HCT116 (cell line): Measurements from ENCODE around the gene PTPRF. TPM values are rescaled to one million over a fixed set of nuclear protein-coding genes. Genes with fewer than 3 reads are reported as not detected.

ENCODE experiments used
- ATAC-seq: fragments of 200-7000 bp; cut with Tn5 transposase; 2 replicates; pipeline ENCODE4 v1.9.1; 2020; ENCODE audit warnings: mild to moderate bottlenecking, moderate library complexity
- BruUV-seq: library from RNA; stranded (reverse); fragments of 400-500 nt; replicated peaks from 2 replicates; lab custom pipeline; 2021; lab: Mats Ljungman, UMichigan
- CTCF ChIA-PET: fragments of 300-600 bp; sonication (Branson Sonifier 250); formaldehyde crosslinking; loops from one replicate; lab custom pipeline; 2021; ENCODE audit warnings: antibody characterized with exemption; lab: Charles Lee
- POLR2A ChIA-PET: fragments of 300-600, 350-600 bp; sonication (Branson Sonifier 250); formaldehyde crosslinking; loops from one replicate; lab custom pipeline; 2021; ENCODE audit warnings: antibody characterized with exemption; lab: Charles Lee
- RAD21 ChIA-PET, 2 experiments: fragments of 300-600 bp; sonication (Branson Sonifier 250); formaldehyde crosslinking; loops; one replicate each; lab custom pipeline; 2023; ENCODE audit warnings: low total read pairs in 2 of 2; ENCODE audit not compliant: uncharacterized antibody in 2 of 2, unreplicated experiment in 2 of 2, low non-redundant PET in 1 of 2; lab: Charles Lee
- DNase-seq: peaks from one replicate; pipeline ENCODE4 v3.0.0-alpha.2; 2010; ENCODE audit warnings: low read depth, low spot score
- H2AFZ ChIP-seq: fragments of 200-600 bp; shearing (Covaris generic), sonication (generic); 2 replicates; pipeline ENCODE4 v1.6.1; 2017; ENCODE audit warnings: low read depth, mixed run types, mixed read lengths, antibody characterized with exemption, low read length; ENCODE audit not compliant: poor library complexity, severe bottlenecking
- H3K27ac ChIP-seq: 2 replicates; pipeline ENCODE4 v1.5.1; 2012; ENCODE audit warnings: low read depth, low read length
- H3K27me3 ChIP-seq: fragments of 200-600 bp; sonication (generic); 2 replicates; pipeline ENCODE4 v1.6.1; 2016; ENCODE audit warnings: mixed run types, low read length, mixed read lengths; ENCODE audit not compliant: insufficient read depth
- H3K36me3 ChIP-seq, 2 experiments: fragments of 200-500 bp in 1 of 2; fragments of 200-600 bp in 1 of 2; sonication (Bioruptor generic) in 1 of 2; sonication (generic) in 1 of 2; 2 replicates each; pipeline versions ENCODE4 v1.5.1 to v1.6.1; 2014 to 2016; ENCODE audit warnings: low read length in 2 of 2, inconsistent platforms in 1 of 2, mixed read lengths in 1 of 2, mixed run types in 1 of 2; ENCODE audit not compliant: insufficient read depth in 2 of 2, control insufficient read depth in 1 of 2
- H3K4me1 ChIP-seq, 2 experiments: fragments of 200-600 bp in 1 of 2; sonication (generic) in 1 of 2; 2 replicates each; pipeline versions ENCODE4 v1.5.1 to v1.6.1; 2012 to 2017; ENCODE audit warnings: low read length in 2 of 2, inconsistent platforms in 1 of 2, mild to moderate bottlenecking in 1 of 2, mixed read lengths in 1 of 2, mixed run types in 1 of 2, moderate library complexity in 1 of 2; ENCODE audit not compliant: insufficient read depth in 2 of 2, control insufficient read depth in 1 of 2
- H3K4me2 ChIP-seq: fragments of 200-600 bp; sonication (generic); 2 replicates; pipeline ENCODE4 v1.6.1; 2017; ENCODE audit warnings: mixed run types, low read length, mixed read lengths
- H3K4me3 ChIP-seq, 2 experiments: fragments of 200-600 bp in 1 of 2; sonication (generic) in 1 of 2; replicated peaks in 1 of 2; 2 replicates each; pipeline ENCODE4 v1.5.1; 2011 to 2016; ENCODE audit warnings: low read length in 2 of 2, control low read depth in 1 of 2, low read depth in 1 of 2, mild to moderate bottlenecking in 1 of 2, mixed read lengths in 1 of 2, mixed run types in 1 of 2
- H3K79me2 ChIP-seq: fragments of 200-600 bp; sonication (generic); 2 replicates; pipeline ENCODE4 v1.6.1; 2017; ENCODE audit warnings: mild to moderate bottlenecking, mixed run types, low read length, moderate library complexity, mixed read lengths; ENCODE audit not compliant: insufficient read depth
- H3K9ac ChIP-seq: fragments of 200-600 bp; sonication (generic); 2 replicates; pipeline ENCODE4 v1.6.1; 2016; ENCODE audit warnings: low read length, mixed read lengths
- H3K9me2 ChIP-seq: fragments of 200-600 bp; sonication (generic), shearing (Covaris generic); 2 replicates; pipeline ENCODE4 v1.6.1; 2017; ENCODE audit warnings: mixed run types, mild to moderate bottlenecking, moderate library complexity; ENCODE audit not compliant: insufficient read depth
- H3K9me3 ChIP-seq, 2 experiments: fragments of 200-500 bp in 1 of 2; fragments of 200-600 bp in 1 of 2; sonication (Bioruptor generic) in 1 of 2; sonication (generic) in 1 of 2; 2 replicates each; pipeline ENCODE4 v1.6.1; 2014 to 2017; ENCODE audit warnings: low read length in 2 of 2, mixed read lengths in 2 of 2, inconsistent platforms in 1 of 2, low read depth in 1 of 2, mild to moderate bottlenecking in 1 of 2, mixed run types in 1 of 2, moderate library complexity in 1 of 2; ENCODE audit not compliant: control insufficient read depth in 1 of 2, insufficient read depth in 1 of 2
- H4K20me1 ChIP-seq: fragments of 200-600 bp; sonication (generic), shearing (Covaris generic); 2 replicates; pipeline ENCODE4 v1.6.1; 2017; ENCODE audit warnings: mixed run types, mild to moderate bottlenecking, moderate library complexity; ENCODE audit not compliant: insufficient read depth
- ATF3 ChIP-seq: IDR thresholded peaks from 2 replicates; pipeline ENCODE4 v1.6.1; 2012
- CBX3 ChIP-seq: IDR thresholded peaks from 2 replicates; pipeline ENCODE4 v1.6.1; 2012; ENCODE audit warnings: low read depth
- CTCF ChIP-seq, 3 experiments: fragments of 200-600 bp in 1 of 3; sonication (generic) in 1 of 3; IDR thresholded peaks in 2 of 3; conservative IDR thresholded peaks in 1 of 3; 2 replicates each; pipeline ENCODE4 v1.5.1; 2012 to 2017; ENCODE audit warnings: low read depth in 2 of 3, low read length in 2 of 3, antibody characterized with exemption in 1 of 3, borderline replicate concordance in 1 of 3, control low read depth in 1 of 3, mild to moderate bottlenecking in 1 of 3, mixed read lengths in 1 of 3, mixed run types in 1 of 3, moderate library complexity in 1 of 3; ENCODE audit not compliant: insufficient read depth in 1 of 3
- EZH2 ChIP-seq: fragments of 200-600 bp; sonication (generic); IDR thresholded peaks from 2 replicates; pipeline ENCODE4 v1.6.1; 2017; ENCODE audit warnings: antibody characterized with exemption, mixed run types
- EZH2phosphoT487 ChIP-seq: fragments of 200-600 bp; IDR thresholded peaks from 2 replicates; pipeline ENCODE4 v1.6.1; 2018; ENCODE audit warnings: antibody characterized with exemption, borderline replicate concordance
- POLR2AphosphoS5 ChIP-seq: IDR thresholded peaks from 2 replicates; pipeline ENCODE4 v1.6.1; 2011; ENCODE audit warnings: mild to moderate bottlenecking, low read depth, low read length, moderate library complexity
- REST ChIP-seq: IDR thresholded peaks from 2 replicates; pipeline ENCODE4 v1.6.1; 2012; ENCODE audit warnings: low read depth
- SP1 ChIP-seq: IDR thresholded peaks from 2 replicates; pipeline ENCODE4 v1.6.1; 2012; ENCODE audit warnings: low read depth
- SRF ChIP-seq: IDR thresholded peaks from 2 replicates; pipeline ENCODE4 v1.6.1; 2012; ENCODE audit warnings: low read depth
- YY1 ChIP-seq: IDR thresholded peaks from 2 replicates; pipeline ENCODE4 v1.6.1; 2011; ENCODE audit warnings: low read length, low read depth, moderate library complexity, mild to moderate bottlenecking; ENCODE audit not compliant: insufficient replicate concordance; ENCODE audit errors: extremely low read depth
- ZBTB33 ChIP-seq: IDR thresholded peaks from 2 replicates; pipeline ENCODE4 v1.6.1; 2011; ENCODE audit warnings: mild to moderate bottlenecking, low read length, moderate library complexity; ENCODE audit not compliant: insufficient replicate concordance; ENCODE audit errors: extremely low read depth
- ZFX ChIP-seq: fragments of 450-650 bp; IDR thresholded peaks from 2 replicates; pipeline ENCODE4 v1.6.1; 2017
- ZNF274 ChIP-seq: fragments of 200-500 bp; sonication (Bioruptor generic); IDR thresholded peaks from 2 replicates; pipeline ENCODE4 v1.6.1; 2014; ENCODE audit warnings: mild to moderate bottlenecking, low read depth, low read length, inconsistent platforms
- intact Hi-C: fragments of 100-400 bp; cut with micrococcal nuclease; formaldehyde crosslinking; loops from 2 replicates; pipeline ENCODE4 v1.10.0; 2022
- total RNA-seq: library from RNA; stranded (reverse); gene quantifications from one replicate; pipeline ENCODE4 v1.2.1, GENCODE V29; 2021; ENCODE audit not compliant: unreplicated experiment

PTPRF gene
- total RNA-seq, 1 experiment from 2014 or later = 224 TPM

GRCh38 chr1:43576521-43576920, 45.8 kb downstream of the PTPRF start:
- Histone ChIP-seq H4K20me1 (no peaks in the 10 kb centered on the region), H3K27ac (no peak overlapping the region), H2AFZ (no peak overlapping the region), H3K9ac (no peak overlapping the region), H3K36me3 (peaks cover 13 to 53% of the 10 kb centered on the region in 2 experiments), H3K27me3 (no peaks in the 10 kb centered on the region), H3K4me2 (no peak overlapping the region), H3K4me1 (peaks cover 7 to 16% of the 10 kb centered on the region in 2 experiments), H3K9me3 (no peaks in the 10 kb centered on the region), H3K4me3 (no peak overlapping the region), H3K9me2 (no peaks in the 10 kb centered on the region), H3K79me2 (peaks cover 8% of the 10 kb centered on the region; the same call in 1 of the 2 replicates)
- ATAC-seq = no peak
- RAD21 ChIA-PET = no interaction called here
- TF ChIP-seq EZH2phosphoT487 (no peak), CTCF (IDR thresholded peaks at IDR 0.05 in 2 of 3, conservative IDR thresholded peaks at IDR 0.05 in 1 of 3; ENCODE audit: borderline replicate concordance in 1 of 3, insufficient read depth in 1 of 3, low read depth in 2 of 3, low read length in 2 of 3) (no peak), SP1 (no peak), REST (no peak), SRF (no peak), ZBTB33 (no peak), YY1 (no peak), ZNF274 (no peak), ATF3 (no peak), POLR2AphosphoS5 (no peak), EZH2 (no peak), CBX3 (no peak), ZFX (no peak)
- CTCF ChIA-PET = no interaction called here
- POLR2A ChIA-PET = no interaction called here
- DNase-seq = no peak
- intact Hi-C loops = no loop called here
- no TSS peak for BruUV-seq
